HEK293 (cell line): ENCODE measurements around the gene DUSP6.

Source experiments
- ZNF23 ChIP-seq: fragments of 450-650 bp; formaldehyde crosslinking; IDR thresholded peaks from 2 replicates; pipeline ENCODE4 v1.5.1; 2016; ENCODE audit warnings: missing biosample characterization, missing genetic modification characterization, borderline replicate concordance
- ZNF292 ChIP-seq: fragments of 450-650 bp; formaldehyde crosslinking; IDR thresholded peaks from 2 replicates; pipeline ENCODE4 v1.5.1; 2016; ENCODE audit warnings: low read depth, missing biosample characterization, missing genetic modification characterization, borderline replicate concordance

DNA sequence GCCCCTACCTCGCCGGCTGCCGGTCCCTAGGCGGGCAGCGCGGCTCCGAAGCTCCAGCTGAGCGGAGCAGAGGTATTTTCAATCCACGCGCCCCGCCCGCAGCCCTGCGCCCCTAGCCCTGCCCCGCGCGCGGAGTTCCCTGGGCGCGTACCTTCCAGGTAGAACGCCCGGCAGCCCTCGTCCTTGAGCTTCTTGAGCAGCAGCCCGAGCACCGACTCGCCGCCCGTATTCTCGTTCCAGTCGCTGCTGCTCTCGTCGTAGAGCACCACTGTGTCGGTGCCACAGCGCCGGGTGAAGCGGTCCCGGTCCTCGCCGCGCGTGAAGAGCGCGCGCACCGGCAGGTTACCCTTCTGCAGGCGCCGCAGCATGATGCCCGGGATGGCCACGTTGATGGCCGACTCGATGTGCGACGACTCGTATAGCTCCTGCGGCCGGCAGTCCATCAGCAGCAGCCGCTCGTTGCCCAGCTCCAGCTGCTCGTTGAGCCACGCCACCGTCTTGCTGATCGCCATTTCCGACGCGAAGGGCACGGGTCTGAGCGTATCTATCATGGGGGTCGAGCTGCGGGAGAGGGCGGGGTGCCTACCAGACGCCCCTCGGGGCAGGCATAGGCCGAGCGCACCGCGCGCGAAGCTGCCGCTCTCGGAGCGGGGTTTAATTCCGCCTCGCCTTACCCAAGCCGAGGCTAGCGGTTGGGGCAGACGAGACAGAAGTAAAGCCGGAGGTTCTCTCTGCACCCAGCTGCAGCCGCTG is 636 bp downstream of the DUSP6 start:
- TF ChIP-seq ZNF23 (tag by site-specific recombination) (no peak), ZNF292 (tag by site-specific recombination) (no peak)
